C1 segment of cervical spinal cord (tissue), 14 donors: ENCODE data around the gene COG5.
"Not testable (repeated sequence)": the region's sequence is repeated elsewhere in the genome, so short reads cannot be mapped to it uniquely, and the experiment has no call there.

Experiments
- DNase-seq, 14 donors: peaks; one replicate each; lab custom pipeline; 2025; lab: John Stamatoyannopoulos, UW

COG5 gene

DNA sequence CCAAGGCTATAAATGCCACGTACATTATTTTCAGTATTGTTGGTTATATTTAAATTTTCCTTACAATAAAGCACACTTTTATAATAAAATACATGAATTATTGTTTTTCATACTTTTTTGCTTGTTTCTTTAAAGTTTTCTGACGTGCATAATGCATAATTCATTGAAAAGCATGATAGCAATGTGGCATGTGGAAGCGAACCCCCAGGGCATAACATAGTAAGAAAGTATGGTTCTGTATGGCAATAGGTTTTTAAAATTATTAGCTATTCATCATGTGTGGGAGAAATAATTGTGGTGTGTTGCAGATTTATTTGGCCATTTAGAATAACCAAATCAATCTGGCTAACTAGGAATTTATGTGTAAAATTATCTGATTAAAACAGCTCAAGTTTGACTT is 402.3 kb downstream of the COG5 start:
- no peak for DNase-seq

DNA sequence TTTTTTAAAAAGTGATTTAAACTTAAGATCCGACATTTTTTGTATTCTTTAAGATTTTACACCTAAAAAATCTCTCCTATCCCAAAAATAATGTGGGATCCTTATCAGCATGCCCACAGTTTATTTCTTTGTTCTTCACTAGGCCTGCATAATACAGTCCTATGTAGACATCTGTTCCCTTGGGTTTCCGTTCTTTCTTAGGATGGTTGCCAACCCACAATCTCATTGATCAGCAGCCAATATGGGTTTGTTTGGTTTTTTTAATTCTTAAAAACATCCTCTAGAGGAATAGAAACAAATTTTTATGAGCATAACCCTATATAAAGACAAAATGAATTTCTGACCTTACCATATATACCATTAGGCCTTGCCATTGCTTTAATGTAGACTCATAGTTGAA is 403.3 kb downstream of the COG5 start:
- DNase-seq, result no peak

DNA sequence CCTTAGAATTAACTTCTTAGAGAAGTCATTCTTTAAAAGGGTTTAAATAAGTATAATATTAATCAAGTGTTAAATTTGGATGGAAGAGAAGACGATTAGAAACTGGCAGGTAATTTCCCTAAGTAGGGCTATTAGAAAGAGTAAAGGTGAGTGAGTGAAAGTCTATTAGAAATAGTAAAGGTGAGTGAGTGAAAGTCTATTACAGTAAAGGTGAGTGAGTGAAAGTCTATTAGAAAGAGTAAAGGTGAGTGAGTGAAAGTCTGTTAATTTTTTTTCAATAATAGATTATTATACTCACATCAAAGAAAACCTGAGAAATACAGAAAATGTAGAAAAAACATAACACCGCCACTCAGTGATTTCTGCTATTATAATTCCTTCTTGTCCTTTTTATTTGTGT is 405.7 kb downstream of the COG5 start:
- DNase-seq, result no peak

DNA sequence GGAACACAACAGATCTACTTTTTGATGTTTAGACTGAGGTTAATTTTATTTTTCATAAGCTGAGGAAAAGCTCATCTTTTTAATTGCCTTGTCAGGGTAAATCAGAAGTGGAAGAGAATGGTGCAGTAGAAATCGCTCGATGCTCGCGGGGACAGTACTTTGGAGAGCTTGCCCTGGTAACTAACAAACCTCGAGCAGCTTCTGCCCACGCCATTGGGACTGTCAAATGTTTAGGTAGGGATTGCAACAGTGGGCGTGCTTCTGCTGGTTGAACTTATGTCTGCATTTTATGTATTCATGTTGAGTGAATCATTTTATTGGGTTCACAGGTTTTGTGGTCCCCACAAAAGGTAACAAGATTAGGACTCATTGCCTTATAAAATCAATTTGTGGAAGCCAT is 406.6 kb downstream of the COG5 start:
- DNase-seq, result no peak

DNA sequence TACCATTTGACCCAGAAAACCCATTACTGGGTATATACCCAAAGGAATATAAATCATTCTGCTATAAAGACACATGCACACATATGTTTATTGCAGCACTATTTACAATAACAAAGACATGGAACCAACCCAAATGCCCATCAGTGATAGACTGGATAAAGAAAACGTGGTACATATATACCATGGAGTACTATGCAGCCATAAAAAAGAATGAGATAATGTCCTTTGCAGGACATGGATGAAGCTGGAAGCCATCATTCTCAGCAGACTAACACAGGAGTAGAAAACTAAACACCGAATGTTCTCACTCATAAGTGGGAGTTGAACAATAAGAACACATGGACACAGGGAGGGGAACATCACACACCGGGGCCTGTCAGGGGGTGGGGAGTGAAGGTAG is 408.0 kb downstream of the COG5 start:
- DNase-seq, result not testable (repeated sequence)

DNA sequence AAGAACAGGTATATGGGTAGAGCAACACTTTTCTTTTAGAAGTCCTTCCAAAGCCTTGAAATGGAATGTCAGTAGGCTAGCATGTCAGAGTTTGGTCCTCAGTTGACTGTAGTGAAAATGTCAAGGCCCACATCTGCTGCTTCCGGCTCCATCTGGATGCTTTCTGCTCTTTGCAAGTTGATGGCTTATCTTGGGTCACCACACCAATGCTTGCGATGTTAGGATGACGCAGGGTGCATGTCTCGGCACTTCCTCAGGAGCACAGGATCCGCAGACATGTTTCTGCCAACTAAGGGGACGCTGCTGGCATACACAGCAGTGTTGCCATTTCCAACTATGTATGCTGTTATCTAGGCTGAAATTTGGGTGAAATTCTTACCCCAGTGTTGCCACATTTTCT is 408.9 kb downstream of the COG5 start:
- no peak for DNase-seq

DNA sequence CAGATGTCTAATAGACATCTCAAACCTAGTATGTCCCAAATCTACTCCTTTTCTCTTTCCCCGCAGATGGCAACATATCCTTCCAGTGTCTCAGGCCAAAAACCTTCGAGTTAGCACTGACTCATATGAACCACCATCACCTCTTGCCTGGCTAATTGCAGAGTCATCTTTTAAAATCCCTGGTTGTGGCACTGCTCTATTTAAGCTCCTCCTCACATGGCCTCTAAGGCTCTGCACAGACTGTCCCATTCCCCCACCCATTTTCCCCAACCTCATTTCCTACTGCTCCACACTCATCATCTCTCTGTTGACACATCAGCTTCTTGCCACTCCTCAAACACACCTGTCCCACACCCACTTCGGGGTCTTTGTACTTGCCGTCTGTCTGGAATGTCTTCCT is 411.7 kb downstream of the COG5 start:
- no peak for DNase-seq
